ENCODE measurements around the gene PDE4B.

- TF ChIP-seq, protein P1, sequence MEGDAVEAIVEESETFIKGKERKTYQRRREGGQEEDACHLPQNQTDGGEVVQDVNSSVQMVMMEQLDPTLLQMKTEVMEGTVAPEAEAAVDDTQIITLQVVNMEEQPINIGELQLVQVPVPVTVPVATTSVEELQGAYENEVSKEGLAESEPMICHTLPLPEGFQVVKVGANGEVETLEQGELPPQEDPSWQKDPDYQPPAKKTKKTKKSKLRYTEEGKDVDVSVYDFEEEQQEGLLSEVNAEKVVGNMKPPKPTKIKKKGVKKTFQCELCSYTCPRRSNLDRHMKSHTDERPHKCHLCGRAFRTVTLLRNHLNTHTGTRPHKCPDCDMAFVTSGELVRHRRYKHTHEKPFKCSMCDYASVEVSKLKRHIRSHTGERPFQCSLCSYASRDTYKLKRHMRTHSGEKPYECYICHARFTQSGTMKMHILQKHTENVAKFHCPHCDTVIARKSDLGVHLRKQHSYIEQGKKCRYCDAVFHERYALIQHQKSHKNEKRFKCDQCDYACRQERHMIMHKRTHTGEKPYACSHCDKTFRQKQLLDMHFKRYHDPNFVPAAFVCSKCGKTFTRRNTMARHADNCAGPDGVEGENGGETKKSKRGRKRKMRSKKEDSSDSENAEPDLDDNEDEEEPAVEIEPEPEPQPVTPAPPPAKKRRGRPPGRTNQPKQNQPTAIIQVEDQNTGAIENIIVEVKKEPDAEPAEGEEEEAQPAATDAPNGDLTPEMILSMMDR (IDR thresholded peaks at IDR 0.05): no peak
- no peak for TF ChIP-seq POLR2A (IDR thresholded peaks at IDR 0.05)
These were observed 367.1 kb downstream of the PDE4B start for GRCh38 chr1:66159800-66160199.

Data from esophagus squamous epithelium (tissue), 4 donors.